GM18870 (cell line): Measurements from ENCODE around the gene MORC3.
"Not testable (repeated sequence)": the region's sequence is repeated elsewhere in the genome, so short reads cannot be mapped to it uniquely, and the experiment has no call there.

Experiments
- ATAC-seq: cut with Tn5 transposase; IDR thresholded peaks from one replicate; pipeline ENCODE4 v1.9.1; 2021; ENCODE audit warnings: moderate library complexity; ENCODE audit not compliant: unreplicated experiment

MORC3 gene

DNA sequence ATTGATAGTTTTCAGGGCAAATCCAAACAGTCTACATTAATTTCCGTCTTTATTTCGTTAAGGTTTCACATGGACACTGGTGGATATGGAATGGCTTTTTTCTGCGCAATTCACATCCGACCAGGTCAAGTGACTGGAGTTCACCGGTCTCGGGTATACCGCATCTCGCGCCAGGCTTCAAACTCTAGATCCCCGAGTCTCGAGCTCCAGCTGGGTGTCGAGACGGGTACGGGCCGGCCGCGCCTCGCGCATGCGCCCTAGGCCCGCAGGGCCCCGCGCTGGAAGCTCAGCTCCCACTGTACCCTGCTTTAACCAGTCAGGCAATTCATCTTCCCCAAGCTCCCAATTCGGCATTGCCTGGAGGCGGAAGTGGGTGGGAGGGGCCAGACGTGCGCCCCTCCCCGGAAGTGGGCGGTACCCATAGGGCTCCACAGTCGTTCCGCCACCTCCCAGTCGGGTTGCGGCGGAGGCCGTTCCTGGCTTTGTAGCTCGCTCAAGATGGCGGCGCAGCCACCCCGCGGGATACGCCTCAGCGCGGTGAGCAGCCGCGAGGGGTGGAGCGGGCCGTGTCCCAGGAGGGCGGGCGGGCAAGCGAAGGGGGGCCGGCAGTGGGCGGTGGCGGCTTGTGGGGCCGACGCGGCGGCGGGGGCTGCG, at the start of gene MORC3:
Gene MORC3 (plus strand): TSS at position 431 of the 654 bp plus-strand sequence. CDS start 68 bp downstream, at position 499.
- ATAC-seq = peak; percentile 81

- not testable (repeated sequence) for ATAC-seq
Observed at GRCh38 chr21:36270786-36271695, 49.0 kb upstream of the MORC3 start.

- ATAC-seq = no peak
Observed at GRCh38 chr21:36274128-36274527, 45.9 kb upstream of the MORC3 start.

DNA sequence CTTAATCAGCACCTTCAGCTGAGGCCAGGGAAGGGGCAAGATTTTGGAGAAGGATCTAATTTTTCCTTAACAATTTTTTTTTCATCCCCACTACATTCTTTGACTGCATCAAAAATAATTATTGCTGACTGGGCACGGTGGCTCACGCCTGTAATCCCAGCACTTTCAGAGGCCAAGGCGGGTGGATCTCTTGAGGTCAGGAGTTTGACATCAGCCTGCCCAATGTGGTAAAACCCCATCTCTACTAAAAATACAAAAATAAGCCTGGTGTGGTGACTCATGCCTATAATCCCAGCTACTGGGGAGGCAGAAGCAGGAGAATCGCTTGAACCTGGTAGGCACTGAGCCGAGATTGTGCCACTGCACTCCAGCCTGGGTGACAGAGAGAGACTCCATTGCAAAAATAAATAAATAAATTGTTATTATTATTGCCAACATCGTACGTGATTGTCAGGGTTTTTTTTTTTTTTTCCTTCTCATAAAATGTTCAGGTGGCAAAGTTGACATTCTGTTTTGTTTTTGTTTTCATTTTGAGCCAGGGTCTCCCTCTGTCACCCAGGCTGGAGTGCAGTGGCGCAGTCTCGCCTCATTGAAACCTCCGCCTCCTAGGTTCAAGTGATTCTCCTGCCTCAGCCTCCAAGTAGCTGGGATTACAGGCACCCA, 37.3 kb upstream of the MORC3 start:
- ATAC-seq = no peak

- not testable (repeated sequence) for ATAC-seq
Observed at GRCh38 chr21:36283231-36283622, 36.8 kb upstream of the MORC3 start.

DNA sequence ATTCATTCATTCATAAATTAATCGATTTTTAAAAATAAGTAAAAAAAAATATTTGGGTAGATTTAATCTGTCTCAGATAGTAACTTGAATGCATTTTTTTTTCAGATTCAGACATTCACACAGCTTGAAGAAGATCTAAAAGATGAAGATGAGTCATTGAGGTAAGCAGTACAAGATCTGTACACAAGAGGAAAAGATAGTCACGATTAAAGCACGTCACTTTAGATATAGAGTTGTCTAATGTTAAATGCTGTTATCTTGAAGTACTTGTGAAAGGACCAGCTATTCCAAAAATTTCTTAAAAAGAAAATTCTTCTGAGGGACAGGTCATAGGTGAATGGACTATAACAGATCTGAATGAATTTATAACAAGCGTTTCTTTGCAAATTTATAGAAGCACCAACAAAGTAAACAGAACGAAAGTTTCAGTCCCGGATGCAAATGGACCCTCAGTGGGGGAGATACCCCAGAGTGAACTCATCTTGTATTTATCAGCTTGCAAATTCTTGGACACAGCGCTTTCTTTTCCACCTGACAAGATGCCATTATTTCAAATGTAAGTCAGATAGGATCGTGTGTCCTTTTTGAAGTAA, 31.2 kb upstream of the MORC3 start:
- no peak for ATAC-seq

- no peak for ATAC-seq
Observed at GRCh38 chr21:36291509-36291908, 28.5 kb upstream of the MORC3 start.

- no peak for ATAC-seq
Observed at GRCh38 chr21:36297406-36297937, 22.5 kb upstream of the MORC3 start.

- ATAC-seq = peak; percentile 98
Observed at GRCh38 chr21:36297938-36298572, 21.9 kb upstream of the MORC3 start.

DNA sequence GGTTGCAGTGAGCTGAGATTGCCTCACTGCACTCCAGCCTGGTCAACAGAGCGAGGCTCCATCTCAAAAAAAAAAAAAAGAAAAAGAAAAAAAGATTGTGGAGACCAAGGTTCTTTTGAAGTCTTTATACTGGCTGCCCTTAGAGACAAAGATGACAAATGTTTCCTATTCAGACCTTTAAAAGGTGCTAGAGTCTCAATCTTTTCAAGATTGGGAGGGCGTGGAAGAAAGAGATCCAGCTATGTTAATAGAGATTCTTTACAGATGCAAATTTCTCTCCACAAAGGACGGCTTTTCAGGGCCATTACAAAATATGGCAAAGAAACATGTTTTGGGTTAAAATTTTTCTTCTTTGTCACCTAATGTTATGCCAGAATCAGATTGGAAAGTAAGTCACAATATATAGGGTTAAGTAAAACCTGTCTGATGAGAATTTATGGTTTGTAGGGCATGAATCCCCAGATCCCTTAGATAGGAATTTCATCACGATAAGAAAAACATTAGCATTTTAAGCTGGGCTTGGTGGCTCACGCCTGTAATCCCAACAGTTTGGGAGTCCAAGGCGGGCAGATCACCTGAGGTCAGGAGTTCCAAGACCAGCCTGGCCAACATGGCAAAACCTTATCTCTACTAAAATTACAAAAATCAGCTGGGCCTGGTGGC, 13.0 kb upstream of the MORC3 start:
- ATAC-seq = no peak

GRCh38 chr21:36310016-36310415, 10.0 kb upstream of the MORC3 start:
- peak; percentile 57 for ATAC-seq

DNA sequence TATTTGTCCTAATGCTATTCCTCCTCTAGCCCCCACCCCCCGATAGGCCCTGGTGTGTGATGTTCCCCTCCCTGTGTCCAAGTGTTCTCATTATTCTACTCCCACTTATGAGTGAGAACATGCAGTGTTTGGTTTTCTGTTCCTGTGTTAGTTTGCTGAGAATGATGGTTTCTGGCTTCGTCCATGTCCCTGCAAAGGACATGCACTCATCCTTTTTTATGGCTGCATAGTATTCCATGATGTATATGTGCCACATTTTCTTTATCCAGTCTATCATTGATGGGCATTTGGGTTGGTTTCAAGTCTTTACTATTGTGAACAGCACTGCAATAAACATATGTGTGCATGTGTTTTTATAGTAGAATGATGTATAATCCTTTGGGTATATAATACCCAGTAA, 6.6 kb upstream of the MORC3 start:
- ATAC-seq = not testable (repeated sequence)

GRCh38 chr21:36316045-36316444, 4.0 kb upstream of the MORC3 start:
- ATAC-seq = not testable (repeated sequence)

GRCh38 chr21:36316872-36317484, 3.0 kb upstream of the MORC3 start:
- ATAC-seq = no peak

GRCh38 chr21:36319406-36319766, 611 bp upstream of the MORC3 start:
- not testable (repeated sequence) for ATAC-seq

- peak; percentile 31 for ATAC-seq
Observed at GRCh38 chr21:36320421-36321324, 676 bp downstream of the MORC3 start.

- ATAC-seq = no peak
Observed at GRCh38 chr21:36321325-36322082, 1.5 kb downstream of the MORC3 start.

DNA sequence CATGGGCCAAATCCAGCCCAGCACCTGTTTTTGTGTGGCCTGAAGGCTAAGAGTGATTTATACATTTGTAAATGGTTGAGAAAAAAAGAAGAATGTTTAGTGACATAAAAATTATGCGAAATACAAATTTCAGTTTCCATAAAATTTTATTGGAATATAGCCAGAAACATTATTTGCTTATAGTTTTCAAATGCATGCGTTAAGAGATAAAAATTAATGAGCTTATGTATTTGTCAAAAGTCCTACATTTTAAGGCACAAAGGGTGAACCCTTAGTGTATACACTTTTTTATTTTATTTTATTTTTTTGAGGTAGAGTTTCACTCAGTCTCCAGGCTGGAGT, 2.1 kb downstream of the MORC3 start:
- no peak for ATAC-seq
